ENCODE measurements around the gene ANKRD26.

GRCh38 chr10:26962835-26963234 lies 137.5 kb downstream of the ANKRD26 start:
- TF ChIP-seq JUN (IDR thresholded peaks at IDR 0.05; ENCODE audit: borderline replicate concordance, insufficient read depth, insufficient read length, low read depth), result no peak
- TF ChIP-seq MYC (IDR thresholded peaks at IDR 0.05; ENCODE audit: low read depth, low read length), result no peak
- no peak for TF ChIP-seq POLR2AphosphoS5 (IDR thresholded peaks at IDR 0.05; ENCODE audit: insufficient read depth, low read depth, low read length)
- TF ChIP-seq CTCF (IDR thresholded peaks at IDR 0.05; ENCODE audit: extremely low read depth in 1 of 2, insufficient read depth in 1 of 2, low read depth in 1 of 2, low read length in 2 of 2), result no peak
- TF ChIP-seq, protein P1, sequence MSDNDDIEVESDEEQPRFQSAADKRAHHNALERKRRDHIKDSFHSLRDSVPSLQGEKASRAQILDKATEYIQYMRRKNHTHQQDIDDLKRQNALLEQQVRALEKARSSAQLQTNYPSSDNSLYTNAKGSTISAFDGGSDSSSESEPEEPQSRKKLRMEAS (IDR thresholded peaks at IDR 0.05; ENCODE audit: insufficient read depth, insufficient read length), result no peak
- TF ChIP-seq EZH2 (IDR thresholded peaks at IDR 0.05; ENCODE audit: borderline replicate concordance, low read depth, low read length, severe bottlenecking), result no peak
- no peak for TF ChIP-seq POLR2A (IDR thresholded peaks at IDR 0.05; ENCODE audit: low read depth, low read length)
- TF ChIP-seq GATA2 (IDR thresholded peaks at IDR 0.05; ENCODE audit: insufficient read depth, insufficient read length, low read depth, low read length), result no peak
- no peak for TF ChIP-seq FOS (IDR thresholded peaks at IDR 0.05; ENCODE audit: borderline replicate concordance, insufficient read depth, low read length)
